HCT116 (cell line): ENCODE results near the gene OXER1. TPM values are rescaled to one million over a fixed set of nuclear protein-coding genes. Genes with fewer than 3 reads are reported as not detected.

Experiments used
- ATAC-seq: fragments of 200-7000 bp; cut with Tn5 transposase; 2 replicates; pipeline ENCODE4 v1.9.1; 2020; ENCODE audit warnings: mild to moderate bottlenecking, moderate library complexity
- BruUV-seq: library from RNA; stranded (reverse); fragments of 400-500 nt; replicated peaks from 2 replicates; lab custom pipeline; 2021; lab: Mats Ljungman, UMichigan
- CTCF ChIA-PET: fragments of 300-600 bp; sonication (Branson Sonifier 250); formaldehyde crosslinking; loops from one replicate; lab custom pipeline; 2021; ENCODE audit warnings: antibody characterized with exemption; lab: Charles Lee
- POLR2A ChIA-PET: fragments of 300-600, 350-600 bp; sonication (Branson Sonifier 250); formaldehyde crosslinking; loops from one replicate; lab custom pipeline; 2021; ENCODE audit warnings: antibody characterized with exemption; lab: Charles Lee
- RAD21 ChIA-PET, 2 experiments: fragments of 300-600 bp; sonication (Branson Sonifier 250); formaldehyde crosslinking; loops; one replicate each; lab custom pipeline; 2023; ENCODE audit warnings: low total read pairs in 2 of 2; ENCODE audit not compliant: uncharacterized antibody in 2 of 2, unreplicated experiment in 2 of 2, low non-redundant PET in 1 of 2; lab: Charles Lee
- DNase-seq: peaks from one replicate; pipeline ENCODE4 v3.0.0-alpha.2; 2010; ENCODE audit warnings: low read depth, low spot score
- H2AFZ ChIP-seq: fragments of 200-600 bp; shearing (Covaris generic), sonication (generic); 2 replicates; pipeline ENCODE4 v1.6.1; 2017; ENCODE audit warnings: low read depth, mixed run types, mixed read lengths, antibody characterized with exemption, low read length; ENCODE audit not compliant: poor library complexity, severe bottlenecking
- H3K27ac ChIP-seq: 2 replicates; pipeline ENCODE4 v1.5.1; 2012; ENCODE audit warnings: low read depth, low read length
- H3K27me3 ChIP-seq: fragments of 200-600 bp; sonication (generic); 2 replicates; pipeline ENCODE4 v1.6.1; 2016; ENCODE audit warnings: mixed run types, low read length, mixed read lengths; ENCODE audit not compliant: insufficient read depth
- H3K36me3 ChIP-seq, 2 experiments: fragments of 200-500 bp in 1 of 2; fragments of 200-600 bp in 1 of 2; sonication (Bioruptor generic) in 1 of 2; sonication (generic) in 1 of 2; 2 replicates each; pipeline versions ENCODE4 v1.5.1 to v1.6.1; 2014 to 2016; ENCODE audit warnings: low read length in 2 of 2, inconsistent platforms in 1 of 2, mixed read lengths in 1 of 2, mixed run types in 1 of 2; ENCODE audit not compliant: insufficient read depth in 2 of 2, control insufficient read depth in 1 of 2
- H3K4me1 ChIP-seq, 2 experiments: fragments of 200-600 bp in 1 of 2; sonication (generic) in 1 of 2; 2 replicates each; pipeline versions ENCODE4 v1.5.1 to v1.6.1; 2012 to 2017; ENCODE audit warnings: low read length in 2 of 2, inconsistent platforms in 1 of 2, mild to moderate bottlenecking in 1 of 2, mixed read lengths in 1 of 2, mixed run types in 1 of 2, moderate library complexity in 1 of 2; ENCODE audit not compliant: insufficient read depth in 2 of 2, control insufficient read depth in 1 of 2
- H3K4me2 ChIP-seq: fragments of 200-600 bp; sonication (generic); 2 replicates; pipeline ENCODE4 v1.6.1; 2017; ENCODE audit warnings: mixed run types, low read length, mixed read lengths
- H3K4me3 ChIP-seq, 2 experiments: fragments of 200-600 bp in 1 of 2; sonication (generic) in 1 of 2; replicated peaks in 1 of 2; 2 replicates each; pipeline ENCODE4 v1.5.1; 2011 to 2016; ENCODE audit warnings: low read length in 2 of 2, control low read depth in 1 of 2, low read depth in 1 of 2, mild to moderate bottlenecking in 1 of 2, mixed read lengths in 1 of 2, mixed run types in 1 of 2
- H3K79me2 ChIP-seq: fragments of 200-600 bp; sonication (generic); 2 replicates; pipeline ENCODE4 v1.6.1; 2017; ENCODE audit warnings: mild to moderate bottlenecking, mixed run types, low read length, moderate library complexity, mixed read lengths; ENCODE audit not compliant: insufficient read depth
- H3K9ac ChIP-seq: fragments of 200-600 bp; sonication (generic); 2 replicates; pipeline ENCODE4 v1.6.1; 2016; ENCODE audit warnings: low read length, mixed read lengths
- H3K9me2 ChIP-seq: fragments of 200-600 bp; sonication (generic), shearing (Covaris generic); 2 replicates; pipeline ENCODE4 v1.6.1; 2017; ENCODE audit warnings: mixed run types, mild to moderate bottlenecking, moderate library complexity; ENCODE audit not compliant: insufficient read depth
- H3K9me3 ChIP-seq, 2 experiments: fragments of 200-500 bp in 1 of 2; fragments of 200-600 bp in 1 of 2; sonication (Bioruptor generic) in 1 of 2; sonication (generic) in 1 of 2; 2 replicates each; pipeline ENCODE4 v1.6.1; 2014 to 2017; ENCODE audit warnings: low read length in 2 of 2, mixed read lengths in 2 of 2, inconsistent platforms in 1 of 2, low read depth in 1 of 2, mild to moderate bottlenecking in 1 of 2, mixed run types in 1 of 2, moderate library complexity in 1 of 2; ENCODE audit not compliant: control insufficient read depth in 1 of 2, insufficient read depth in 1 of 2
- H4K20me1 ChIP-seq: fragments of 200-600 bp; sonication (generic), shearing (Covaris generic); 2 replicates; pipeline ENCODE4 v1.6.1; 2017; ENCODE audit warnings: mixed run types, mild to moderate bottlenecking, moderate library complexity; ENCODE audit not compliant: insufficient read depth
- CEBPB ChIP-seq: IDR thresholded peaks from 2 replicates; pipeline ENCODE4 v1.6.1; 2012; ENCODE audit warnings: low read depth
- EZH2phosphoT487 ChIP-seq: fragments of 200-600 bp; IDR thresholded peaks from 2 replicates; pipeline ENCODE4 v1.6.1; 2018; ENCODE audit warnings: antibody characterized with exemption, borderline replicate concordance
- JUND ChIP-seq: IDR thresholded peaks from 2 replicates; pipeline ENCODE4 v1.6.1; 2012
- SIN3A ChIP-seq: IDR thresholded peaks from 2 replicates; pipeline ENCODE4 v1.6.1; 2012; ENCODE audit warnings: low read depth
- SP1 ChIP-seq: IDR thresholded peaks from 2 replicates; pipeline ENCODE4 v1.6.1; 2012; ENCODE audit warnings: low read depth
- TCF7L2 ChIP-seq: IDR thresholded peaks from 2 replicates; pipeline ENCODE4 v1.7.0; 2011; ENCODE audit warnings: borderline replicate concordance, inconsistent platforms; ENCODE audit not compliant: insufficient read depth, insufficient read length; ENCODE audit errors: extremely low read depth
- ZBTB33 ChIP-seq: IDR thresholded peaks from 2 replicates; pipeline ENCODE4 v1.6.1; 2011; ENCODE audit warnings: mild to moderate bottlenecking, low read length, moderate library complexity; ENCODE audit not compliant: insufficient replicate concordance; ENCODE audit errors: extremely low read depth
- ZNF274 ChIP-seq: fragments of 200-500 bp; sonication (Bioruptor generic); IDR thresholded peaks from 2 replicates; pipeline ENCODE4 v1.6.1; 2014; ENCODE audit warnings: mild to moderate bottlenecking, low read depth, low read length, inconsistent platforms
- intact Hi-C: fragments of 100-400 bp; cut with micrococcal nuclease; formaldehyde crosslinking; loops from 2 replicates; pipeline ENCODE4 v1.10.0; 2022
- total RNA-seq: library from RNA; stranded (reverse); gene quantifications from one replicate; pipeline ENCODE4 v1.2.1, GENCODE V29; 2021; ENCODE audit not compliant: unreplicated experiment
- TF ChIP-seq, protein P1 (sequence below), 3 experiments: fragments of 200-600 bp in 1 of 3; sonication (generic) in 1 of 3; IDR thresholded peaks in 2 of 3; conservative IDR thresholded peaks in 1 of 3; 2 replicates each; pipeline ENCODE4 v1.5.1; 2012 to 2017; ENCODE audit warnings: low read depth in 2 of 3, low read length in 2 of 3, antibody characterized with exemption in 1 of 3, borderline replicate concordance in 1 of 3, control low read depth in 1 of 3, mild to moderate bottlenecking in 1 of 3, mixed read lengths in 1 of 3, mixed run types in 1 of 3, moderate library complexity in 1 of 3; ENCODE audit not compliant: insufficient read depth in 1 of 3
- TF ChIP-seq, protein P2 (sequence below): IDR thresholded peaks from 2 replicates; pipeline ENCODE4 v1.6.1; 2012

Gene OXER1
- total RNA-seq, 1 experiment from 2014 or later: not detected

GRCh38 chr2:42791606-42792005, 27.7 kb upstream of the OXER1 start:
- Histone ChIP-seq H3K4me1 (no peaks in the 10 kb centered on the region), H3K4me2 (no peak overlapping the region), H3K9me3 (no peaks in the 10 kb centered on the region), H3K4me3 (no peak overlapping the region), H3K79me2 (no peaks in the 10 kb centered on the region), H3K27ac (no peak overlapping the region), H3K9ac (no peak overlapping the region), H4K20me1 (no peaks in the 10 kb centered on the region), H3K36me3 (no peaks in the 10 kb centered on the region), H3K9me2 (no peaks in the 10 kb centered on the region), H2AFZ (no peak overlapping the region), H3K27me3 (no peaks in the 10 kb centered on the region)
- TF ChIP-seq JUND (no peak), SP1 (no peak)
- intact Hi-C loops: no loop called here
- DNase-seq (no peak), ATAC-seq (no peak)
- BruUV-seq: no TSS peak
- ChIA-PET POLR2A (no interaction called here), CTCF (no interaction called here), RAD21 (no interaction called here)

DNA sequence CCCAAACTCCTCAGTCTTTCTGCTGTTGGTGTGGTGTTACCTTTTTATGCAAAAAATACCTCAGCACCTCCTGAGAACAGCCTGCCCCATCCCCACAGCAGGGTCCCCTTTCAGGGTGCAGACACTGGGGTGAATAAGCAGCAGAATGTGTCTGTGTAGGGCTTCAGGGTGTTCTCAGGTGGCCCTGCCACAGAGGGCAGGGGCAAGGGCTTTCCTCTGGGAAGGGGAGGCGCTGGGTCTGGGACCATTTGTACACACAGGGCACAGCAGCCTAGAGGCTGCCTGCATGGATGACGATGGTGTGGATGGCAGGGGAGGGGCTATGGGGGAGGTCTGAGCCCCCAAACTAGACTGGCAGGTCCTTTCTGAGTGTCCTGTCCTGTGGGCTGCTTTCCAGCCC, 25.8 kb upstream of the OXER1 start:
- no peak overlapping the region for H3K27ac ChIP-seq
- no peaks in the 10 kb centered on the region for H3K27me3 ChIP-seq
- H3K9me3 ChIP-seq: no peaks in the 10 kb centered on the region
- RAD21 ChIA-PET: no interaction called here
- TF ChIP-seq EZH2phosphoT487: no peak
- TF ChIP-seq, all 23 proteins: peak for 0
- ATAC-seq (no peak), DNase-seq (no peak)
- intact Hi-C loops: no loop called here
- Histone ChIP-seq H2AFZ (no peak overlapping the region), H3K9ac (no peak overlapping the region), H3K36me3 (no peaks in the 10 kb centered on the region), H3K4me1 (no peaks in the 10 kb centered on the region), H3K9me2 (no peaks in the 10 kb centered on the region), H3K79me2 (no peaks in the 10 kb centered on the region), H3K4me2 (no peak overlapping the region), H4K20me1 (no peaks in the 10 kb centered on the region), H3K4me3 (no peak overlapping the region)
- BruUV-seq: no TSS peak
- ChIA-PET POLR2A (no interaction called here), CTCF (no interaction called here)

DNA sequence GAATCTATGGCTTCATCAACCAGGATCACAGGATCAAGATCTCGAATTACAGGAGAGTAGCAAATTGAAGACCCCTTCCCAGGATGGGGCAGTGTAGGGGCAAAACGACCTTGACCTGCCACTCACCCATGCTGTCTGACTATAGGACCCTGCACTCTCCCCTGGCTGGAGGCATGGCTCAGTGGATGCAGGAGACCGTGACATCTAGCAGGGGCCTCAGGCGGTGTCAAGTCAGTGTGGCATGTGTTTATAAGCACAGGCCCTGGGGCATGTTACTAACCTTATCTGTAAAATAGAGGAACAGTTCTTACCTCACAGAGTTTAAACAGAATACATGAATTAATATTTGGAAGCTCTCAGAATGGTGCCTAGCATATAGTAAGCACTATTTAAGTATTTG, 24.9 kb upstream of the OXER1 start:
- no peaks in the 10 kb centered on the region for H3K27me3 ChIP-seq
- no peak for ATAC-seq
- H3K9me3 ChIP-seq: no peaks in the 10 kb centered on the region
- ChIA-PET CTCF (no interaction called here), POLR2A (no interaction called here), RAD21 (no interaction called here)
- intact Hi-C loops: no loop called here
- BruUV-seq: no TSS peak
- H3K4me3 ChIP-seq: no peak overlapping the region
- no peak overlapping the region for H3K9ac ChIP-seq
- no peak overlapping the region for H3K4me2 ChIP-seq
- no peak overlapping the region for H3K27ac ChIP-seq
- H3K9me2 ChIP-seq: no peaks in the 10 kb centered on the region
- no peak overlapping the region for H2AFZ ChIP-seq
- no peaks in the 10 kb centered on the region for H4K20me1 ChIP-seq
- no peaks in the 10 kb centered on the region for H3K36me3 ChIP-seq
- no peaks in the 10 kb centered on the region for H3K79me2 ChIP-seq
- DNase-seq: no peak
- H3K4me1 ChIP-seq: no peaks in the 10 kb centered on the region
- no peak for TF ChIP-seq ZNF274
- no peak for TF ChIP-seq SP1
- TF ChIP-seq ZBTB33: no peak
- TF ChIP-seq, protein P1, sequence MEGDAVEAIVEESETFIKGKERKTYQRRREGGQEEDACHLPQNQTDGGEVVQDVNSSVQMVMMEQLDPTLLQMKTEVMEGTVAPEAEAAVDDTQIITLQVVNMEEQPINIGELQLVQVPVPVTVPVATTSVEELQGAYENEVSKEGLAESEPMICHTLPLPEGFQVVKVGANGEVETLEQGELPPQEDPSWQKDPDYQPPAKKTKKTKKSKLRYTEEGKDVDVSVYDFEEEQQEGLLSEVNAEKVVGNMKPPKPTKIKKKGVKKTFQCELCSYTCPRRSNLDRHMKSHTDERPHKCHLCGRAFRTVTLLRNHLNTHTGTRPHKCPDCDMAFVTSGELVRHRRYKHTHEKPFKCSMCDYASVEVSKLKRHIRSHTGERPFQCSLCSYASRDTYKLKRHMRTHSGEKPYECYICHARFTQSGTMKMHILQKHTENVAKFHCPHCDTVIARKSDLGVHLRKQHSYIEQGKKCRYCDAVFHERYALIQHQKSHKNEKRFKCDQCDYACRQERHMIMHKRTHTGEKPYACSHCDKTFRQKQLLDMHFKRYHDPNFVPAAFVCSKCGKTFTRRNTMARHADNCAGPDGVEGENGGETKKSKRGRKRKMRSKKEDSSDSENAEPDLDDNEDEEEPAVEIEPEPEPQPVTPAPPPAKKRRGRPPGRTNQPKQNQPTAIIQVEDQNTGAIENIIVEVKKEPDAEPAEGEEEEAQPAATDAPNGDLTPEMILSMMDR (IDR thresholded peaks at IDR 0.05 in 2 of 3, conservative IDR thresholded peaks at IDR 0.05 in 1 of 3; ENCODE audit: borderline replicate concordance in 1 of 3, insufficient read depth in 1 of 3, low read depth in 2 of 3, low read length in 2 of 3): no peak
- TF ChIP-seq JUND: no peak
- TF ChIP-seq, protein P2, sequence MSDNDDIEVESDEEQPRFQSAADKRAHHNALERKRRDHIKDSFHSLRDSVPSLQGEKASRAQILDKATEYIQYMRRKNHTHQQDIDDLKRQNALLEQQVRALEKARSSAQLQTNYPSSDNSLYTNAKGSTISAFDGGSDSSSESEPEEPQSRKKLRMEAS: no peak
- no peak for TF ChIP-seq TCF7L2
- no peak for TF ChIP-seq SIN3A
- TF ChIP-seq CEBPB: no peak
